Measurements from ENCODE around the gene EFCAB5.

DNA sequence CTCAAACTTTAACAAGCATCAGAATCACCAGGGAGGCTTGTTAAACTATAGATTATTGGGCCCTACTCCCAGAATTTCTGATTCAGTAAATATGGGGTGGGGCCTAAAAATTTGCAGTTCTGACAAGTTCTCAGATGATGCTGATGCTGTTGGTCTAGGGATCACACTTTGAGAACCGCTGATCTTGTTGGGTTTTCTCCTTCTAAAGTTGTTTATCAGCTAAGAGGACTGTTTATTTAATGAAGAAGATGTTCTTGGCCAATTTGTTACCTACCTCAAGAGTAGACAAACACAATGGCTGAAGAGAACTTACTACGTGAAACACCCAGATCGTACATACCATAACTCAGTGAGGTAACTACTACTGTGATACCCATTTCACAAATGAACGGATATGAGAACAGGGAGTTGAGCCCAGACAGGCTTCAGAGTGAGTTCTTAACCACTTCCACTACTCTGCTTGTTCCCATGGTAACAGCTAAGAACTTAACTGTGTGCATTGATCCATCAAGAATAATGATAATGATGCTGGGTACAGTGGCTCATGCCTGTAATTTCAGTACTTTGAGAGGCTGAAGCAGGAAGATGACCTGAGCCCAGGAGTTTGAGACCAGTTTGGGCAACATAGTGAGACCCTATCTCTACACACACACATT, 89.9 kb downstream of the EFCAB5 start:
- TF ChIP-seq, protein P1, sequence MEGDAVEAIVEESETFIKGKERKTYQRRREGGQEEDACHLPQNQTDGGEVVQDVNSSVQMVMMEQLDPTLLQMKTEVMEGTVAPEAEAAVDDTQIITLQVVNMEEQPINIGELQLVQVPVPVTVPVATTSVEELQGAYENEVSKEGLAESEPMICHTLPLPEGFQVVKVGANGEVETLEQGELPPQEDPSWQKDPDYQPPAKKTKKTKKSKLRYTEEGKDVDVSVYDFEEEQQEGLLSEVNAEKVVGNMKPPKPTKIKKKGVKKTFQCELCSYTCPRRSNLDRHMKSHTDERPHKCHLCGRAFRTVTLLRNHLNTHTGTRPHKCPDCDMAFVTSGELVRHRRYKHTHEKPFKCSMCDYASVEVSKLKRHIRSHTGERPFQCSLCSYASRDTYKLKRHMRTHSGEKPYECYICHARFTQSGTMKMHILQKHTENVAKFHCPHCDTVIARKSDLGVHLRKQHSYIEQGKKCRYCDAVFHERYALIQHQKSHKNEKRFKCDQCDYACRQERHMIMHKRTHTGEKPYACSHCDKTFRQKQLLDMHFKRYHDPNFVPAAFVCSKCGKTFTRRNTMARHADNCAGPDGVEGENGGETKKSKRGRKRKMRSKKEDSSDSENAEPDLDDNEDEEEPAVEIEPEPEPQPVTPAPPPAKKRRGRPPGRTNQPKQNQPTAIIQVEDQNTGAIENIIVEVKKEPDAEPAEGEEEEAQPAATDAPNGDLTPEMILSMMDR (IDR thresholded peaks at IDR 0.05 in 2 of 3, conservative IDR thresholded peaks at IDR 0.05 in 1 of 3; ENCODE audit: control insufficient read depth in 2 of 3, extremely low read depth in 1 of 3, insufficient read depth in 1 of 3, low read depth in 3 of 3, low read length in 3 of 3): no peak
- TF ChIP-seq SMC3 (IDR thresholded peaks at IDR 0.05; ENCODE audit: borderline replicate concordance, low read length): no peak
- no peak for TF ChIP-seq KDM1A (IDR thresholded peaks at IDR 0.05; ENCODE audit: borderline replicate concordance)
- TF ChIP-seq, protein P2, sequence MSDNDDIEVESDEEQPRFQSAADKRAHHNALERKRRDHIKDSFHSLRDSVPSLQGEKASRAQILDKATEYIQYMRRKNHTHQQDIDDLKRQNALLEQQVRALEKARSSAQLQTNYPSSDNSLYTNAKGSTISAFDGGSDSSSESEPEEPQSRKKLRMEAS (IDR thresholded peaks at IDR 0.05; ENCODE audit: low read depth, low read length): no peak
- TF ChIP-seq, protein P3, sequence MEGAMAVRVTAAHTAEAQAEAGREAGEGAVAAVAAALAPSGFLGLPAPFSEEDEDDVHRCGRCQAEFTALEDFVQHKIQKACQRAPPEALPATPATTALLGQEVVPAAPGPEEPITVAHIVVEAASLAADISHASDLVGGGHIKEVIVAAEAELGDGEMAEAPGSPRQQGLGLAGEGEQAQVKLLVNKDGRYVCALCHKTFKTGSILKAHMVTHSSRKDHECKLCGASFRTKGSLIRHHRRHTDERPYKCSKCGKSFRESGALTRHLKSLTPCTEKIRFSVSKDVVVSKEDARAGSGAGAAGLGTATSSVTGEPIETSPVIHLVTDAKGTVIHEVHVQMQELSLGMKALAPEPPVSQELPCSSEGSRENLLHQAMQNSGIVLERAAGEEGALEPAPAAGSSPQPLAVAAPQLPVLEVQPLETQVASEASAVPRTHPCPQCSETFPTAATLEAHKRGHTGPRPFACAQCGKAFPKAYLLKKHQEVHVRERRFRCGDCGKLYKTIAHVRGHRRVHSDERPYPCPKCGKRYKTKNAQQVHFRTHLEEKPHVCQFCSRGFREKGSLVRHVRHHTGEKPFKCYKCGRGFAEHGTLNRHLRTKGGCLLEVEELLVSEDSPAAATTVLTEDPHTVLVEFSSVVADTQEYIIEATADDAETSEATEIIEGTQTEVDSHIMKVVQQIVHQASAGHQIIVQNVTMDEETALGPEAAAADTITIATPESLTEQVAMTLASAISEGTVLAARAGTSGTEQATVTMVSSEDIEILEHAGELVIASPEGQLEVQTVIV (IDR thresholded peaks at IDR 0.05; ENCODE audit: borderline replicate concordance, partially characterized antibody): no peak
- no peak for TF ChIP-seq EZH2 (IDR thresholded peaks at IDR 0.05; ENCODE audit: borderline replicate concordance, control insufficient read depth, low read depth, low read length)
- TF ChIP-seq, protein P4, sequence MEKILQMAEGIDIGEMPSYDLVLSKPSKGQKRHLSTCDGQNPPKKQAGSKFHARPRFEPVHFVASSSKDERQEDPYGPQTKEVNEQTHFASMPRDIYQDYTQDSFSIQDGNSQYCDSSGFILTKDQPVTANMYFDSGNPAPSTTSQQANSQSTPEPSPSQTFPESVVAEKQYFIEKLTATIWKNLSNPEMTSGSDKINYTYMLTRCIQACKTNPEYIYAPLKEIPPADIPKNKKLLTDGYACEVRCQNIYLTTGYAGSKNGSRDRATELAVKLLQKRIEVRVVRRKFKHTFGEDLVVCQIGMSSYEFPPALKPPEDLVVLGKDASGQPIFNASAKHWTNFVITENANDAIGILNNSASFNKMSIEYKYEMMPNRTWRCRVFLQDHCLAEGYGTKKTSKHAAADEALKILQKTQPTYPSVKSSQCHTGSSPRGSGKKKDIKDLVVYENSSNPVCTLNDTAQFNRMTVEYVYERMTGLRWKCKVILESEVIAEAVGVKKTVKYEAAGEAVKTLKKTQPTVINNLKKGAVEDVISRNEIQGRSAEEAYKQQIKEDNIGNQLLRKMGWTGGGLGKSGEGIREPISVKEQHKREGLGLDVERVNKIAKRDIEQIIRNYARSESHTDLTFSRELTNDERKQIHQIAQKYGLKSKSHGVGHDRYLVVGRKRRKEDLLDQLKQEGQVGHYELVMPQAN (conservative IDR thresholded peaks at IDR 0.05): no peak

Measured in GM12878 (cell line).